Stimulated activated CD4-positive, alpha-beta T cell treated with anti-CD3 and anti-CD28 coated beads, Interleukin-1b, Interleukin-23, amount 100 ng/mL, for 24 hours (primary cell): Measurements from ENCODE around the gene ANO10.

ENCODE experiments used
- DNase-seq, 4 experiments: peaks; one replicate each; pipeline ENCODE4 v3.0.0-alpha.2; 2020; ENCODE audit warnings: low read depth in 4 of 4, low spot score in 1 of 4

ANO10 gene

DNA sequence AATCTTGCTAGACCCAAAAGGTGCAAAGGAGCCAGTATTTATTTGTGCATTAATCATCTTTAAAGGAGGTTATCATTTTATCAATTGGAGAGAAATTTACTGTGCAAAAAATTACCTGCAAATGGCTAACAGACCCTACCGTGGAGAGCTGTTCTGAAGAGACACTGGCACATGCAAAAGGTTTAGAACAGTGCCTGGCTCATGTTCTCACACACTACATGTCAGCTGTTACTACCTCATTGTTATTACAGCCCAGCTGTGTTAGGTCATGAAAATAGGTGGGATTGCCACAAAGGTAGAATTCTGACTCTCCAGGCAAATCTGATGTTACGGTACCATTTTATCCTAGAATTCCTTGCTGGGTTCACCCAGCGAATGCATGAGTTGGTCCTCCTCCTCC, 198.2 kb downstream of the ANO10 start:
- DNase-seq, result no peak

GRCh38 chr3:43423142-43423541, 198.7 kb downstream of the ANO10 start:
- no peak for DNase-seq

DNA sequence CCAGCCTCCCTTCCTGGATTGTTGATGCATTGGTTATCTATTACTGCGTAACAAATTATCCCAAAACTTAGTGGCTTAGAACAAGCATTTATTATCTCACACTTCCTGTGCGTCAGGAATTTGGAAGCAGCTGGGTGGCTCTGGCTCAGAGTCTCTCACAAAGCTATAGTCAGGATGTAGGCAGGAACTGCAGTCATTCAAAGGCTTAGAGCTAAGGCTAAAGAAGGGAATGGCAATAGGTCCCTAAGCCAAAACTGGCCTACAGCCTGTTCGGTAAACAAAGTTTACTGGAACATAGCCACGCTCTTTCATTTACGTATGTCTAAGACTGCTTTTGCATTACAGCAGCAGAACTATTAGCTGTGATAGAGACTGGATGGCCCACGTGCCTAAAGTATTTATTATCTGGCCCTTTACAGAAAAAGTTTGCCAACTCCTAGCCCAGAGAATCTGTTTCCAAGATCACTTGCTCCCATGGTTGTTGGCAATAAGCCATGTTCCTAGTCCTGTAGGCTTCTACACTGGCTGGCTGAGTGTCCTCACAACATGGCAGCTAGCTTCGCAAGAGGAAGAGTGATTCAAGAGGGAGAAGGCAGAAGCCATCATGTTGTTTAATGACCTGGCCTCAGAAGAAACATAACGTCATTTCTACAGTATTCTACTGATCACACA, 203.1 kb downstream of the ANO10 start:
- no peak for DNase-seq

GRCh38 chr3:43417133-43417532, 204.7 kb downstream of the ANO10 start:
- no peak for DNase-seq

DNA sequence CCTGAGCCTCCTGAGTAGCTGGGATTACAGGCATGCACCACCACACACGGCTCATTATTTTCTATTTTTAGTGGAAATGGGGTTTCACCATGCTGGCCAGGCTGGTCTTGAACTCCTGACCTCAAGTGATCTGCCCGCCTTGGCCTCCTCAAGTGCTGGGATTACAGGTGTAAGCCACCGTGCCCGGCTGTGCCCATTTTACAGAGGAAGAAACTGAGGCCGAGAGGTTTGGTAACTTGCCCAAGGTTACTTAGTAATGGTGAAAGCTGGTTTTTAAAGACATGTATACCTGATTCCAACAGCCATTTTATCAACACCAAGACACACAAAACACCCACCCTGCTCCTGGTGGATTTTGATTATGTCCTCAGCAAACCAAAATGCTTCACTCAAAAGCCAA, 206.7 kb downstream of the ANO10 start:
- no peak for DNase-seq

DNA sequence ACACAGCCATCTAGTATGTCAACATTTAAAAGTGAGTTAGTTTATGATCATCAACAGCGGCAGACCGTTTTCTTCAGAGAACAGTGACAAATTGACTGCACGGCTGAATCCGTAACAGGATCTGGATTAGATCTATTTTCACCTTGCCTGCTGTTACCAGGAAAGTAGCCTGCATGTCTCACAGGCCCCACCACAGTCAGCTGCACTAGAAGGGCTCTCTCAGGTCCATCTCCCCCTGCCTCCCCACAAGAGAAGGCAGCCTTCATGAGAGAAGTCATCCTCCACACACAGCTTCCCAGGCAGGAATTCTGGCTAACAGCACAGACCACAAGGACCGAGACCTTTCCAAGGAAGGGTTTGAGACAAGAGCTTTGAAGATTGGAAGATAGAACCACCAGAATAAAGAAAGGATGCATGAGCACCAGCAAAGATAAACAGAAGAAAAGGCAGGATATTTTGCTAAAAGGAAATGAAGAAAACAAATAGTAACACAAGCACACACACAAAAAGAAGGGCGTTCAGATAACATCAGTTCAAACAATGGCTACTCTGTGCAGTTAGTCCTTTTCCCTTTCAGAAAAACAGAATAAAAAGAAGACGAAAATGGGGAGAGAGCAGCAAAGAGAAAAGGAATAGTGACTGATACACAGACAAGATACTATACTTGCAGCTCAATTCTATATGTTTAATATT, 208.0 kb downstream of the ANO10 start:
- no peak for DNase-seq

DNA sequence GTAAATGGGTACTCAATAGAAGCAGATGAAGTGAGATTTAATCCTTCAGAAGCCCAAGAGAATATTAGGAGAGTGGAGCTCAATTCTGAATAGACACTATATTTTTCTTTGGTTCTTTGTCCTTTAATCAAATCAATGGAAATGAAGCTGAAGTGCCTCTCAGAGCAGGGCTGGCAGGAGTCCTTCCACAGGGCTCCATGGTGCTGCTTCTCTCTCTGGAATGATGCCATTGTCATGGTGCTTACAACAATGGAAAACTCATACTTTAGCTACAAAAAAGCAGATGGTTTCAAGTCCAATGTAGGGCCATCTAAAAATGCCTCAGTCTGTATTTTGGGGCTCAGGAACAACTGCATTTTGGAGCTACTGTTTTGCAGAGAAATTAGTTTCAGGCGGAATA, 210.4 kb downstream of the ANO10 start:
- DNase-seq, result no peak

DNA sequence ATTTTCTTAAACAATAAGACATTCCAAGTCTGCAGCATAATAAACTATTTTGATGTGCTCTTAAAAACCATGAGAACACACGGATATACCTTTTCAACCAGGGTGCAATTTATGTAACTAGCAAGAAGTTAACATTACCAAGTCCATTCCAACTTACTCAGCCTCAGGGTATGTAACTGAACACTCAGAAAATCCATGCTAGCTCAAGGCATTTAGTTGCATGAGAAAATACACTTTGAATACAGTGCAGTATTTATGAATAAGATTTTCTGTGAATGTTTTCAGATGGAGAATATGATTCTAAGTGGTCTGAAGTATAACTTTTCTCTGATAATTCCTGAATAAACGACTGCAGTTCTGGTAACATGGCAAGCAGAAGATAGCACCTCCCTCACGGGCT, 211.2 kb downstream of the ANO10 start:
- DNase-seq, result no peak

GRCh38 chr3:43409506-43409905, 212.3 kb downstream of the ANO10 start:
- no peak for DNase-seq

- DNase-seq, result no peak
Observed at GRCh38 chr3:43406643-43407023, 215.2 kb downstream of the ANO10 start.

DNA sequence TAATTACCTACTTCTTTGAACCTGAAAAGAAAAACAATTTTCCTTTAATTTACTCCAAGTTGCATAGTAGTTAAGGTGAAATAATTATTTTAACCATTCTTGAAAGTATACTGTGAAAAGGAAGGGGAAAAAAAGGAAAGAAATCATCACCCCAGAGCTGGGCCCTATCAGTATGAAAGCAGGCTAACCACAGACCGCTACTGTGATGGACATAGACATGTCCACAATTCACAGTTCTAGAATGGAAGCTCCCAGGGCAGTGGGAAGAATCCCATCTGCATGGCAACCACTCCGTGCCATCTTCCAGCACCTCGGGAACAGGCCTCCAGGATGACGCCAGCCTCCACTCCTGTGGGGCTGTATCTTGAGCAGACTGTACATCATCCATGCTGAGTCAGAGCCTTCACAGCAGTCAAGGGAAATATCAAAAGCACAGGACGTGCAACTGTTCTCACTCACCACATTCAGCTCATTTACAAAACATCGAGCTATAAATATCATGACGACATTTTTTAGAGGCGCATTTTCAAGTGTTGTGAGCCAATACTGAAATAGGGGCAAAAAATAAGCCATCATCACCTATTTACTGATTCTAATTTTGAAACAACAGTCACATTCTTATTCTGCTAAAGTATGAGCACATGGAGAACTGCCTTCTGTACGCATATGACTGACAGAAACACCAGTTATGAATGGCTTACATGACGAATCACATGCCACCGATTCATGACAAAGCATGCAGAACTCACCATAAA, 215.7 kb downstream of the ANO10 start:
- no peak for DNase-seq

- no peak for DNase-seq
Observed at GRCh38 chr3:43400781-43401730, 220.8 kb downstream of the ANO10 start.

DNA sequence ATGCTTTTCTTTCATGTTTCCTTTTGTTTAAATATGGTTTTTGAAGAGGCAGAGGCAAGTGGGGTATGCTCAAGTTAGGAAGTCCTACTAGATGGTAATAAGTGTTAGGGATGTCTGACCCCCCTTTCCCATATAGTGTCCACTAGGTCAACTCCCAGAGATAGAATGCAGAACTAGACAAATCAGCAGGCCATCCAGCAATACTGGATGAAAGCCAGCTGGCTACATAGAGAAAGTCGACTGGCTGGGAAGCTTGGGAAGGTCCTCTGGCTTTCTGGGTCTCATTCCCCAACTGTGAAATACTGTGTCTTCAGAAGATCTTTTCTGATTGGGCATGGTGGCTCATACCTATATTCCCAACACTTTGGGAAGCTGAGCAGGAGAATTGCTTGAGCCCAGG, 221.6 kb downstream of the ANO10 start:
- DNase-seq, result no peak

DNA sequence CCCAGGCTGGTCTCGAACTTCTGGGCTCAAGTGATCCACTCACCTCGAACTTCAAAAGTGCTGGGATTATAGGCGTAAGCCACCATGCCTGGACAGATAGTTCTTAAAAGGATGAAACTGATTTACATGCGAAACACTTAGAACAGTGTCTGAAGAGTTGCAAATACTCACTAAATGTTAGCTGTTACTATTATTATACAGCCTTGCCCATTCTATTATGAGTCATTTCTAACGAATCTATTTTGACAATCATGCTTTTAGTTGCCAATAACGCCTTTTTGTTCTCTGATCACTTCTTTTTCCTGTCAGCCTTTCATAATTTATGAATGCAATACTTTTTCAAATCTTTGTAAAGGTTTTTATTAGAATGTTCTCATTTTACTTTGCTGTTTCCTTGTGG, 222.8 kb downstream of the ANO10 start:
- DNase-seq, result no peak

- no peak for DNase-seq
Observed at GRCh38 chr3:43394041-43394554, 227.7 kb downstream of the ANO10 start.

- no peak for DNase-seq
Observed at GRCh38 chr3:43391621-43392020, 230.2 kb downstream of the ANO10 start.

DNA sequence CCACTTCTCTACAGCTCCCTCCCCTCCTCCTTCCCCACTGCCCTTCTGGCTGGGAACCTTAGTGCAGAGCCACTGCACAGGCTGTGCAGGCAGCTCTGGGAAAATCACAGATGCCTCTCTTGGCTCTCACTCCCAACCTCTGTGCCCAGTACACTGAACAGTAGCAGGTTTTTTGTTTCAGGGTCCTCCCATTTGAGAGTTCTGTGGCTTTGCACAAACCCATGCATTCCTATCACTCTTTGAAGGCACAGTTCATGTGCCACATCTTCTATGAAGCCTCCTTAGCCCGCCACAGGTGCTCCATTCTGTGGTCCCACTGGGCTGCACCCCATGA, 231.6 kb downstream of the ANO10 start:
- DNase-seq, result no peak

DNA sequence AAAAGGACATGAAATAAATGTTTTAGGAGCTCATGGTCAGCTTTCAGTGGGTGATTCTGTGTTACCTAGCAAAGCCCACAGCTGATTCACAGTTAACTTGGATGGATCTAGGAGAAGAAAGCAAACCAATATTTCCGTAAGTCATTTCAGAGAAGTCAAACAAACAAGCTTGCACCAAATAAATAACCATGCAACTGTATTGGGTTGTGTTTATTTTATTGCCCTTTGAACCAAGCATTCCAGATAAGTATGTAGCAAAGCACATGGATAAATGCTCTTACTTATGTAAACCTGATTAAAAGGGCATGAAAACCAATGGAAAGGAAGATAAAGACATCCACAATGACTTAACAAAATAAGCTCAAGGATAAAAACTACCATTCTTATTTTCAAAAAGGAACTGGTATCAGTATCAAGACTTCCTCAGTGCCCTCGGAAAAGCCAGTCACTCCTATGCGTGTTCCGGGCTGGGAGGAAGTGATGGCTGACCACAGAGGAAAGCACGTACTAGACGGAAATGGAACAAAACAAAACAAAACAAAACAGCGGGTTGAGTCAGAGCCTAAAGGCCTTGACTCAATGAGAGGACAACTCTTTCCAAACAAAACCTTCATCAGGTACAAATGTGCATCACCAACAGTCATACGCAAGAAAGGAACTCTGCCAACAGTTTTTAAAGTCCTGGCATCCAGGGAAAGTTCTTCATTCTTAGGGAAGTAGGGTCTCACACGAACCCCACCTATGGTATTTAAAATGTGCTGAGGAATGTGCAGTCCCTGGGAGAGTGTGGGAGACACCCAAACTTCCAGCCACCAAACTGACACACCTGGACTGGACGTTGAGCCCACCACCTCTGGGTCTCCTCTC, 232.2 kb downstream of the ANO10 start:
- peak; percentile 23 to 41 (median 28) for DNase-seq

DNA sequence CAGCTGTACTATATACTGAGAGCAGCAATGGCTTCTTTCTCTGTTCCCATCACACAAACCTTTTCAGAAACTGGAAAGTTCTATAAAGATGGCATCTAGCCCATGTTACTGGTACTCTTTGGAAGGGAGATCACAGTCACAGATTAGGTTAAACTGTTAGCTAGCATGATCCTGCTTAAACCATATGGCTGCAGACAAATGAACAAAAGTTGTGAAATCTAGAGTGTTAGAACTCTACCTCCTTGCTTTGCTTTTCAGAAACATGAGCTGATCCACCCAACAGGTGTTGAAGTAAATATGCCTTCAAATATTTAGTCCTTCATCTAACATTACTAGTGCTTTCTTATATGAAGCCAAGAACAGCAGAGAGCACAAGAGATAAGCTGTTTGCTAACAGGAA, 232.9 kb downstream of the ANO10 start:
- no peak for DNase-seq

DNA sequence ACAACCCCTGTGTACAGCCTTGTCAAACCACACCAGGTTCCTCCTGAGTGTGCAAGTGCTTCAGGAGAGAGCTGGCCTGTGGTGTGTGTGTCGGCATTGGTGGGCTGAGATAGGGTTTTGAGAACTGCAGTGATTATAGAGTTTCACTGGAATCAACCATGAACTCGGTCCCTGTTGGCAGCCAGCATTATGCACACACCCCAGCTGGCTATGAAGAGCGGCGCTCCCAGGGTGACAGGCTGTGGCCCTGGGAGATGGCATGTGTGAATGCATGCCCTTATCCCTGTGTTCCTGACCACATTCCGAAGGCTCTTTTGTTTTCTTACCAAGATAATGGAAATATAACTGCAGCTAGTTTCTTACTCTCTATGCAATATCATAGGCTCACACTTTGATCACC, 233.6 kb downstream of the ANO10 start:
- DNase-seq, result no peak
